Activated naive CD8-positive, alpha-beta T cell treated with anti-CD3 and anti-CD28 coated beads, Interleukin-2, amount 10 ng/mL, durations not matched to agents 7 days and 5 days (primary cell): ENCODE results near the gene ZNF354B. TPM values are rescaled to one million over a fixed set of nuclear protein-coding genes. Genes with fewer than 3 reads are reported as not detected.

Experiments used
- ATAC-seq: fragments of 150-1000 bp; cut with Tn5 transposase; one replicate; pipeline ENCODE4 v1.10.0; 2021; ENCODE audit warnings: low read depth, moderate library complexity
- POLR2A ChIA-PET: fragments of 350-600 bp; sonication (Branson Sonifier 250); formaldehyde crosslinking; loops from one replicate; lab custom pipeline; 2021; ENCODE audit warnings: antibody characterized with exemption; lab: Charles Lee
- DNase-seq: peaks from one replicate; pipeline ENCODE4 v3.0.0; 2021
- H3K27ac Mint-ChIP-seq: one replicate; pipeline ENCODE4 v1.8.0; 2022; ENCODE audit warnings: mild to moderate bottlenecking, mixed read lengths
- H3K27me3 Mint-ChIP-seq: one replicate; pipeline ENCODE4 v1.8.0; 2022; ENCODE audit warnings: mild to moderate bottlenecking, moderate library complexity, mixed read lengths
- H3K36me3 Mint-ChIP-seq: one replicate; pipeline ENCODE4 v1.8.0; 2021; ENCODE audit warnings: mild to moderate bottlenecking, mixed read lengths
- H3K4me1 Mint-ChIP-seq: one replicate; pipeline ENCODE4 v1.8.0; 2021; ENCODE audit warnings: mixed read lengths
- H3K4me3 Mint-ChIP-seq: one replicate; pipeline ENCODE4 v1.8.0; 2022; ENCODE audit warnings: mild to moderate bottlenecking, moderate library complexity, mixed read lengths
- H3K9me3 Mint-ChIP-seq: one replicate; pipeline ENCODE4 v1.8.0; 2021; ENCODE audit warnings: mixed read lengths
- total RNA-seq, 2 experiments: library from RNA; stranded (reverse); gene quantifications; one replicate each; pipeline ENCODE4 v1.2.3, GENCODE V29; 2021

The ZNF354B gene
- total RNA-seq, 2 experiments from 2014 or later, result 19.6 to 22.0 TPM

DNA sequence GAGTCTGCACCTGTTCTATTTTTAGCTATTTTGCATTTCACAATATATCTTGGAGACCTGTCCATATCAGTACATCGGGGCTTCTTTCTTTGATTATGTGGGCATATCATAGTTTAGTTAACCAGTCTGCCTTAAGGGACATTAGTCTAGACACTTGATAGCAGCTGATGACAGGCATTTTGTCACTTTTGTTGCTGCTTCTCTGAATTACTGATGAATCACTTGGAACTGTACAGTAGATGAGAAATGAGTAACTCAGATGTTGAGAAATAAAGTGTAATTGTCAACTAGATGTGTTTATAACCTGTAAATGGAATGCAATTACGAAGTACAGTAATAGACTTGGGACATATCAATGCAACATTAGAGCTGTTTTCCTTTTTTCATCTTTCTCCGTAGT lies 43.1 kb downstream of the ZNF354B start:
- POLR2A ChIA-PET, result no interaction called here
- H3K9me3 Mint-ChIP-seq, result peaks cover 27% of the 10 kb centered on the region
- H3K27me3 Mint-ChIP-seq, result no peaks in the 10 kb centered on the region
- H3K36me3 Mint-ChIP-seq, result peaks cover 4% of the 10 kb centered on the region
- no peak overlapping the region for H3K4me3 Mint-ChIP-seq
- DNase-seq (no peak), ATAC-seq (no peak)
- no peaks in the 10 kb centered on the region for H3K4me1 Mint-ChIP-seq
- no peak overlapping the region for H3K27ac Mint-ChIP-seq

DNA sequence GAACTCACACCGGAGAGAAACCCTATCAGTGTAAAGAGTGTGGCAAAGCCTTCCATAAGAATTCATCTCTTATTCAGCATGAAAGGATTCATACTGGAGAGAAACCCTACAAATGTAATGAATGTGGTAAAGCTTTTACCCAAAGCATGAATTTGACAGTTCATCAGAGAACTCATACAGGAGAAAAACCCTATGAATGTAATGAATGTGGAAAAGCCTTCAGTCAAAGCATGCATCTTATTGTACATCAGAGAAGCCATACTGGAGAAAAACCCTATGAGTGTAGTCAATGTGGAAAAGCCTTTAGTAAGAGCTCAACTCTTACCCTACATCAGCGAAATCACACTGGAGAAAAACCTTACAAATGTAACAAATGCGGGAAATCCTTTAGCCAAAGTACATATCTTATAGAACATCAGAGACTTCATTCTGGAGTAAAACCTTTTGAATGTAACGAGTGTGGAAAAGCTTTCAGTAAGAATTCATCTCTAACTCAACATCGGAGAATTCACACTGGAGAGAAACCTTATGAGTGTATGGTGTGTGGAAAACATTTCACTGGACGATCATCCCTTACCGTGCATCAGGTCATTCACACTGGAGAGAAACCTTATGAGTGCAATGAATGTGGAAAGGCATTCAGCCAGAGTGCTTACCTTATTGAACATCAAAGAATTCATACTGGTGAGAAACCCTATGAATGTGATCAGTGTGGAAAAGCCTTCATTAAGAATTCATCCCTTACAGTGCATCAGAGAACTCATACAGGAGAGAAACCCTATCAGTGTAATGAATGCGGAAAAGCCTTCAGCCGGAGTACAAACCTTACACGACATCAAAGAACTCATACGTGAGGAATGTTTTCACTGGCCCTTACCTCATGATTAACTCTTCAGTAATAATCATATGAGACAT lies 72.3 kb downstream of the ZNF354B start:
- no peak overlapping the region for H3K4me3 Mint-ChIP-seq

More for the DNA sequence above, 72.3 kb downstream of the ZNF354B start:
- ATAC-seq, result no peak
- H3K36me3 Mint-ChIP-seq, result peaks cover 3% of the 10 kb centered on the region
- POLR2A ChIA-PET, result no interaction called here
- no peaks in the 10 kb centered on the region for H3K27me3 Mint-ChIP-seq
- no peak for DNase-seq
- H3K4me1 Mint-ChIP-seq, result no peaks in the 10 kb centered on the region
- no peak overlapping the region for H3K27ac Mint-ChIP-seq
- peaks cover 47% of the 10 kb centered on the region for H3K9me3 Mint-ChIP-seq

Other genes starting within 250 kb of the ZNF354B start
- gene CLK4, start 232.9 kb upstream of the ZNF354B start, total RNA-seq, result 10 to 100 TPM; 48.3 to 56.8 TPM
- gene ZNF354A, start 129.3 kb upstream of the ZNF354B start, total RNA-seq, result 10 to 100 TPM; 10.5 to 11.3 TPM
- under 1 TPM; 0.77 to 0.89 TPM for gene ZFP2, start 36.0 kb downstream of the ZNF354B start, total RNA-seq
- not detected for gene ZNF454, start 81.2 kb downstream of the ZNF354B start, total RNA-seq
- gene GRM6, start 135.4 kb downstream of the ZNF354B start, total RNA-seq, result not detected
- 1 to 10 TPM; 7.5 to 8.1 TPM for gene ZNF879, start 163.9 kb downstream of the ZNF354B start, total RNA-seq
- 1 to 10 TPM; 9.0 to 9.4 TPM for gene ZNF354C, start 200.4 kb downstream of the ZNF354B start, total RNA-seq